ENCODE data around the gene SCAMP4.
"Not testable (repeated sequence)": the region's sequence is repeated elsewhere in the genome, so short reads cannot be mapped to it uniquely, and the experiment has no call there.

Gene SCAMP4

GRCh38 chr19:1863638-1864479 is 41.3 kb upstream of the SCAMP4 start:
- no peaks in the 10 kb centered on the region for H3K27me3 Mint-ChIP-seq
- no peaks in the 10 kb centered on the region for H3K9me3 Mint-ChIP-seq
- no peaks in the 10 kb centered on the region for H3K36me3 Mint-ChIP-seq
- H3K4me1 Mint-ChIP-seq, result peaks cover 19% of the 10 kb centered on the region
- peak overlapping the region; percentile 89 for H3K27ac Mint-ChIP-seq
- H3K4me3 Mint-ChIP-seq, result peak overlapping the region; percentile 78

GRCh38 chr19:1864480-1865171 is 40.6 kb upstream of the SCAMP4 start:
- no peaks in the 10 kb centered on the region for H3K9me3 Mint-ChIP-seq
- peak overlapping the region; percentile 78 for H3K4me3 Mint-ChIP-seq
- H3K27me3 Mint-ChIP-seq, result no peaks in the 10 kb centered on the region
- no peaks in the 10 kb centered on the region for H3K36me3 Mint-ChIP-seq
- peak overlapping the region; percentile 89 for H3K27ac Mint-ChIP-seq
- peaks cover 16% of the 10 kb centered on the region for H3K4me1 Mint-ChIP-seq

GRCh38 chr19:1865172-1866010 is 39.8 kb upstream of the SCAMP4 start:
- Mint-ChIP-seq H3K27me3 (no peaks in the 10 kb centered on the region), H3K27ac (peak overlapping the region; percentile 62), H3K36me3 (no peaks in the 10 kb centered on the region), H3K4me1 (peaks cover 16% of the 10 kb centered on the region), H3K9me3 (no peaks in the 10 kb centered on the region), H3K4me3 (peak overlapping the region; percentile 77)

GRCh38 chr19:1866693-1867348 is 38.4 kb upstream of the SCAMP4 start:
- Mint-ChIP-seq H3K4me1 (peaks cover 5% of the 10 kb centered on the region), H3K27me3 (no peaks in the 10 kb centered on the region), H3K36me3 (no peaks in the 10 kb centered on the region), H3K4me3 (no peak overlapping the region), H3K9me3 (no peaks in the 10 kb centered on the region), H3K27ac (no peak overlapping the region)

GRCh38 chr19:1867349-1867724 is 37.9 kb upstream of the SCAMP4 start:
- Mint-ChIP-seq H3K27ac (no peak overlapping the region), H3K4me3 (no peak overlapping the region), H3K9me3 (no peaks in the 10 kb centered on the region), H3K36me3 (no peaks in the 10 kb centered on the region), H3K4me1 (peaks cover 5% of the 10 kb centered on the region), H3K27me3 (no peaks in the 10 kb centered on the region)

- Mint-ChIP-seq H3K4me1 (peaks cover 7% of the 10 kb centered on the region), H3K27me3 (no peaks in the 10 kb centered on the region), H3K27ac (peak overlapping the region; percentile 30), H3K4me3 (no peak overlapping the region), H3K36me3 (no peaks in the 10 kb centered on the region), H3K9me3 (no peaks in the 10 kb centered on the region)
These were observed 36.2 kb upstream of the SCAMP4 start for GRCh38 chr19:1868971-1869370.

GRCh38 chr19:1871140-1871597 is 34.0 kb upstream of the SCAMP4 start:
- Mint-ChIP-seq H3K36me3 (peaks cover 4% of the 10 kb centered on the region), H3K9me3 (no peaks in the 10 kb centered on the region), H3K4me1 (peaks cover 19% of the 10 kb centered on the region), H3K27me3 (no peaks in the 10 kb centered on the region), H3K4me3 (no peak overlapping the region), H3K27ac (no peak overlapping the region)

GRCh38 chr19:1871630-1872029 is 33.6 kb upstream of the SCAMP4 start:
- no peak overlapping the region for H3K4me3 Mint-ChIP-seq
- H3K27me3 Mint-ChIP-seq, result no peaks in the 10 kb centered on the region
- H3K36me3 Mint-ChIP-seq, result peaks cover 4% of the 10 kb centered on the region
- H3K9me3 Mint-ChIP-seq, result no peaks in the 10 kb centered on the region
- peaks cover 19% of the 10 kb centered on the region for H3K4me1 Mint-ChIP-seq
- no peak overlapping the region for H3K27ac Mint-ChIP-seq

- H3K4me3 Mint-ChIP-seq, result peak overlapping the region; percentile 98
- H3K27me3 Mint-ChIP-seq, result no peaks in the 10 kb centered on the region
- peaks cover 4% of the 10 kb centered on the region for H3K36me3 Mint-ChIP-seq
- H3K27ac Mint-ChIP-seq, result peak overlapping the region; percentile 46
- no peaks in the 10 kb centered on the region for H3K9me3 Mint-ChIP-seq
- peaks cover 19% of the 10 kb centered on the region for H3K4me1 Mint-ChIP-seq
These were observed 32.2 kb upstream of the SCAMP4 start for GRCh38 chr19:1872807-1873523.

GRCh38 chr19:1873524-1874473 is 31.4 kb upstream of the SCAMP4 start:
- H3K36me3 Mint-ChIP-seq, result peaks cover 4% of the 10 kb centered on the region
- H3K9me3 Mint-ChIP-seq, result no peaks in the 10 kb centered on the region
- H3K4me1 Mint-ChIP-seq, result peaks cover 17% of the 10 kb centered on the region
- no peaks in the 10 kb centered on the region for H3K27me3 Mint-ChIP-seq
- H3K27ac Mint-ChIP-seq, result peak overlapping the region; percentile 95
- peak overlapping the region; percentile 98 for H3K4me3 Mint-ChIP-seq

GRCh38 chr19:1874554-1875185 is 30.5 kb upstream of the SCAMP4 start:
- peak overlapping the region; percentile 98 for H3K4me3 Mint-ChIP-seq
- peaks cover 14% of the 10 kb centered on the region for H3K4me1 Mint-ChIP-seq
- H3K9me3 Mint-ChIP-seq, result no peaks in the 10 kb centered on the region
- H3K27me3 Mint-ChIP-seq, result no peaks in the 10 kb centered on the region
- peak overlapping the region; percentile 95 for H3K27ac Mint-ChIP-seq
- peaks cover 4% of the 10 kb centered on the region for H3K36me3 Mint-ChIP-seq

- H3K27me3 Mint-ChIP-seq, result not testable (repeated sequence)
These were observed 29.9 kb upstream of the SCAMP4 start for GRCh38 chr19:1875265-1875645.

GRCh38 chr19:1875646-1876495 is 29.3 kb upstream of the SCAMP4 start:
- peaks cover 14% of the 10 kb centered on the region for H3K4me1 Mint-ChIP-seq

More at GRCh38 chr19:1875265-1875645, 29.9 kb upstream of the SCAMP4 start:
- not testable (repeated sequence) for H3K9me3 Mint-ChIP-seq, H3K36me3 Mint-ChIP-seq
- H3K27ac Mint-ChIP-seq, result peak overlapping the region; percentile 95
- peaks cover 14% of the 10 kb centered on the region for H3K4me1 Mint-ChIP-seq
- H3K4me3 Mint-ChIP-seq, result peak overlapping the region; percentile 98

More at GRCh38 chr19:1875646-1876495, 29.3 kb upstream of the SCAMP4 start:
- Mint-ChIP-seq H3K27me3 (no peaks in the 10 kb centered on the region), H3K9me3 (no peaks in the 10 kb centered on the region), H3K27ac (peak overlapping the region; percentile 95), H3K4me3 (peak overlapping the region; percentile 98), H3K36me3 (peaks cover 4% of the 10 kb centered on the region)

All from activated naive CD4-positive, alpha-beta T cell treated with anti-CD3 and anti-CD28 coated beads, Interleukin-2, amount 50 U/mL, for 24 hours (primary cell).